ENCODE results near the gene KIF1C.

The KIF1C gene

DNA sequence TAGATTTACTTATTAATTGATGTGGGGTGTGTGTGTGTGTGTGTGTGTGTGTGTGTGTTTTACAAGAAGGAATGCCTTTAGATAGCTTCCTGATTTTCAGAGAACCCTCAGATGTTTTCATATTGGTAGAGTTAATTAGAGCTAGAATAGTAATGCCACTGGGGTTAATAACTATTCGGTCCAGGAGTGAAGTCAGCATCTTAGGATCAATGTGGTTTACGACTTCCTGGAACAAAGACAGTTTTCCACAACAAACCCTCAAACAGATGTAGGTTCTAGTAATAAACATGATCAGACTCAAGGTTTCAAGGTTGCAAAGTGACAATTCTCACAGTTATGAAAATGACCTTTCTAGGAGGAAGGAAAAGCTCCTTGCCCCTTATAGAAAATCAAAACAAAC lies 49.7 kb downstream of the KIF1C start:
- H3K27ac ChIP-seq (replicated peaks) = no peak overlapping the region
- H3K4me3 ChIP-seq (replicated peaks; ENCODE audit: insufficient read depth, low read length) = no peak overlapping the region
- no peaks in the 10 kb centered on the region for H3K27me3 ChIP-seq (ENCODE audit: insufficient read depth, poor library complexity, severe bottlenecking)
- TF ChIP-seq GABPA (IDR thresholded peaks at IDR 0.05; ENCODE audit: low read depth) = no peak
- TF ChIP-seq, protein P1, sequence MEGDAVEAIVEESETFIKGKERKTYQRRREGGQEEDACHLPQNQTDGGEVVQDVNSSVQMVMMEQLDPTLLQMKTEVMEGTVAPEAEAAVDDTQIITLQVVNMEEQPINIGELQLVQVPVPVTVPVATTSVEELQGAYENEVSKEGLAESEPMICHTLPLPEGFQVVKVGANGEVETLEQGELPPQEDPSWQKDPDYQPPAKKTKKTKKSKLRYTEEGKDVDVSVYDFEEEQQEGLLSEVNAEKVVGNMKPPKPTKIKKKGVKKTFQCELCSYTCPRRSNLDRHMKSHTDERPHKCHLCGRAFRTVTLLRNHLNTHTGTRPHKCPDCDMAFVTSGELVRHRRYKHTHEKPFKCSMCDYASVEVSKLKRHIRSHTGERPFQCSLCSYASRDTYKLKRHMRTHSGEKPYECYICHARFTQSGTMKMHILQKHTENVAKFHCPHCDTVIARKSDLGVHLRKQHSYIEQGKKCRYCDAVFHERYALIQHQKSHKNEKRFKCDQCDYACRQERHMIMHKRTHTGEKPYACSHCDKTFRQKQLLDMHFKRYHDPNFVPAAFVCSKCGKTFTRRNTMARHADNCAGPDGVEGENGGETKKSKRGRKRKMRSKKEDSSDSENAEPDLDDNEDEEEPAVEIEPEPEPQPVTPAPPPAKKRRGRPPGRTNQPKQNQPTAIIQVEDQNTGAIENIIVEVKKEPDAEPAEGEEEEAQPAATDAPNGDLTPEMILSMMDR (IDR thresholded peaks at IDR 0.05; ENCODE audit: insufficient read depth, low read length) = no peak
- TF ChIP-seq, protein P2, sequence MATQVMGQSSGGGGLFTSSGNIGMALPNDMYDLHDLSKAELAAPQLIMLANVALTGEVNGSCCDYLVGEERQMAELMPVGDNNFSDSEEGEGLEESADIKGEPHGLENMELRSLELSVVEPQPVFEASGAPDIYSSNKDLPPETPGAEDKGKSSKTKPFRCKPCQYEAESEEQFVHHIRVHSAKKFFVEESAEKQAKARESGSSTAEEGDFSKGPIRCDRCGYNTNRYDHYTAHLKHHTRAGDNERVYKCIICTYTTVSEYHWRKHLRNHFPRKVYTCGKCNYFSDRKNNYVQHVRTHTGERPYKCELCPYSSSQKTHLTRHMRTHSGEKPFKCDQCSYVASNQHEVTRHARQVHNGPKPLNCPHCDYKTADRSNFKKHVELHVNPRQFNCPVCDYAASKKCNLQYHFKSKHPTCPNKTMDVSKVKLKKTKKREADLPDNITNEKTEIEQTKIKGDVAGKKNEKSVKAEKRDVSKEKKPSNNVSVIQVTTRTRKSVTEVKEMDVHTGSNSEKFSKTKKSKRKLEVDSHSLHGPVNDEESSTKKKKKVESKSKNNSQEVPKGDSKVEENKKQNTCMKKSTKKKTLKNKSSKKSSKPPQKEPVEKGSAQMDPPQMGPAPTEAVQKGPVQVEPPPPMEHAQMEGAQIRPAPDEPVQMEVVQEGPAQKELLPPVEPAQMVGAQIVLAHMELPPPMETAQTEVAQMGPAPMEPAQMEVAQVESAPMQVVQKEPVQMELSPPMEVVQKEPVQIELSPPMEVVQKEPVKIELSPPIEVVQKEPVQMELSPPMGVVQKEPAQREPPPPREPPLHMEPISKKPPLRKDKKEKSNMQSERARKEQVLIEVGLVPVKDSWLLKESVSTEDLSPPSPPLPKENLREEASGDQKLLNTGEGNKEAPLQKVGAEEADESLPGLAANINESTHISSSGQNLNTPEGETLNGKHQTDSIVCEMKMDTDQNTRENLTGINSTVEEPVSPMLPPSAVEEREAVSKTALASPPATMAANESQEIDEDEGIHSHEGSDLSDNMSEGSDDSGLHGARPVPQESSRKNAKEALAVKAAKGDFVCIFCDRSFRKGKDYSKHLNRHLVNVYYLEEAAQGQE (IDR thresholded peaks at IDR 0.05; ENCODE audit: insufficient replicate concordance, low read depth) = no peak
- no peak for TF ChIP-seq SPI1 (IDR thresholded peaks at IDR 0.05; ENCODE audit: borderline replicate concordance, low read depth)
- TF ChIP-seq POLR2AphosphoS5 (IDR thresholded peaks at IDR 0.05; ENCODE audit: low read depth) = no peak
- no peak for DNase-seq (ENCODE audit: low read depth in 1 of 2, low spot score in 1 of 2)

DNA sequence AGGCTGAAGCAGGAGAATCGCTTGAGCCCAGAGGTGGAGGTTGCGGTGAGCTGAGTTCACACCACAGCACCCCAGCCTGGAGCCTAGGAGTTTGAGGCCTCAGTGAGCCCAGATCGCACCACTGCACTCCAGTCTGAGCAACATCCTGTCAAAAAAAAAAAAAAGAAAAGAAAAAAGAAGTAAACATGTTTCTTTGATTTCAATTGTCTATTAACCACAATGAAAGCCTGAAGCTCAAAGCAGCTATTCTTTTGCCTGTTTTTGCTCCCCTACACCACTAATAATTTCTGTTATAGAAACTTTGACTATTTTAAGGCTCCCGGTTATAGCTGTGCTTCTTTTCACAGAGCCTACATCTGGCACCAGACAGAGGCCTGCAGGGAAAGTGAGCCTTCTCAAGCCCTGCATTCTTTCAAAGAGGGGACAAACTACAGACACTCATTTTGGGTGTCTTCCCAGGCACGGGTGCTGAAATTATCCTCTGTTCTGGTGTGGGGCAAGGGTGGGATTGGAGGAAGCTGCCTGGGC lies 51.6 kb downstream of the KIF1C start:
- Histone ChIP-seq H3K27ac (replicated peaks) (no peak overlapping the region), H3K4me3 (replicated peaks; ENCODE audit: insufficient read depth, low read length) (no peak overlapping the region), H3K27me3 (ENCODE audit: insufficient read depth, poor library complexity, severe bottlenecking) (no peaks in the 10 kb centered on the region)
- no peak for DNase-seq (ENCODE audit: low read depth in 1 of 2, low spot score in 1 of 2)
- no peak for TF ChIP-seq SPI1 (IDR thresholded peaks at IDR 0.05; ENCODE audit: borderline replicate concordance, low read depth)
- TF ChIP-seq, protein P2 (IDR thresholded peaks at IDR 0.05; ENCODE audit: insufficient replicate concordance, low read depth) = no peak
- TF ChIP-seq GABPA (IDR thresholded peaks at IDR 0.05; ENCODE audit: low read depth) = no peak
- TF ChIP-seq, protein P1 (IDR thresholded peaks at IDR 0.05; ENCODE audit: insufficient read depth, low read length) = no peak
- no peak for TF ChIP-seq POLR2AphosphoS5 (IDR thresholded peaks at IDR 0.05; ENCODE audit: low read depth)

DNA sequence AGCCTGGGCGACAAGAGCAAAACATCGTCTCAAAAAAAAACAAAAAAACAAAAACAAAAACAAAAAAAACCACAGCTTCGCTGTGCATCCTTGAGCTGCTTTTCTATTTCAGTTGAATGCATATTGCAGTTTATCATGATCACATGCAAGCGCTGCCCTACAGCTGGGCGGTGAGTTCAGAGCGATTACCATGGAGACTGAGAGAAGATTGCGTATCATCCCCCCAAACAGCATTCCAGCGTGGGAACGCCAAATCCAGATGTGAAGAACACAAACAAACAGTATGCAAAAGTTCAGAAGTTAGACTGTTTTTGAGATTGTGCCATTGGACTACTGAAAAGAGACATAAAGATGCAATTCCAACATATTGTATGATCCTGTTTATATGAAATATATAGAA lies 52.5 kb downstream of the KIF1C start:
- TF ChIP-seq, protein P1 (IDR thresholded peaks at IDR 0.05; ENCODE audit: insufficient read depth, low read length) = no peak
- TF ChIP-seq GABPA (IDR thresholded peaks at IDR 0.05; ENCODE audit: low read depth) (no peak), SPI1 (IDR thresholded peaks at IDR 0.05; ENCODE audit: borderline replicate concordance, low read depth) (no peak), POLR2AphosphoS5 (IDR thresholded peaks at IDR 0.05; ENCODE audit: low read depth) (no peak)
- TF ChIP-seq, protein P2 (IDR thresholded peaks at IDR 0.05; ENCODE audit: insufficient replicate concordance, low read depth) = no peak
- DNase-seq (ENCODE audit: low read depth in 1 of 2, low spot score in 1 of 2) = no peak
- Histone ChIP-seq H3K27me3 (ENCODE audit: insufficient read depth, poor library complexity, severe bottlenecking) (no peaks in the 10 kb centered on the region), H3K27ac (replicated peaks) (no peak overlapping the region), H3K4me3 (replicated peaks; ENCODE audit: insufficient read depth, low read length) (no peak overlapping the region)

All from HL-60 (cell line).